HEK293 (cell line): ENCODE data around the gene IGSF10.

ENCODE experiments used
- CTCF ChIA-PET: fragments of 350-600 bp; formaldehyde crosslinking; extraction: SDS; loops from one replicate; lab custom pipeline; 2021; ENCODE audit warnings: antibody characterized with exemption; lab: Yijun Ruan, JAX
- POLR2A ChIA-PET: fragments of 300-600 bp; formaldehyde crosslinking; extraction: SDS; loops from one replicate; lab custom pipeline; 2020; ENCODE audit warnings: antibody characterized with exemption, inconsistent platforms; lab: Yijun Ruan, JAX
- H3K27ac ChIP-seq: fragments of 200-500 bp; sonication (Bioruptor generic); 2 replicates; pipeline ENCODE4 v1.5.1; 2014; ENCODE audit warnings: low read depth, low read length, control low read depth, inconsistent platforms; ENCODE audit errors: extremely low read depth
- H3K36me3 ChIP-seq, 2 experiments: fragments of 200-500 bp in 1 of 2; sonication (Bioruptor generic) in 1 of 2; 1 replicate in 1 of 2; 2 replicates in 1 of 2; pipeline ENCODE4 v1.5.1; 2014 to 2017; ENCODE audit warnings: inconsistent platforms in 2 of 2, low read length in 2 of 2; ENCODE audit not compliant: control insufficient read depth in 2 of 2, insufficient read depth in 1 of 2
- H3K4me1 ChIP-seq: fragments of 200-500 bp; sonication (Bioruptor generic); 2 replicates; pipeline ENCODE4 v1.5.1; 2014; ENCODE audit warnings: mild to moderate bottlenecking, low read length, inconsistent platforms; ENCODE audit not compliant: control insufficient read depth, insufficient read depth
- H3K4me3 ChIP-seq: 2 replicates; pipeline ENCODE4 v1.5.1; 2011; ENCODE audit warnings: low read depth, mild to moderate bottlenecking, control low read depth, low read length, moderate library complexity
- H3K9me3 ChIP-seq: fragments of 200-500 bp; sonication (Bioruptor generic); 2 replicates; pipeline ENCODE4 v1.5.1; 2014; ENCODE audit warnings: low read depth, low read length, inconsistent platforms; ENCODE audit not compliant: control insufficient read depth, insufficient read depth
- BCL11B ChIP-seq: fragments of 450-650 bp; formaldehyde crosslinking; IDR thresholded peaks from 2 replicates; pipeline ENCODE4 v1.5.1; 2016; ENCODE audit warnings: low read depth, missing biosample characterization, missing genetic modification characterization
- GLI4 ChIP-seq: fragments of 450-650 bp; formaldehyde crosslinking; IDR thresholded peaks from 2 replicates; pipeline ENCODE4 v1.5.1; 2016; ENCODE audit warnings: missing biosample characterization, missing genetic modification characterization
- KLF10 ChIP-seq: fragments of 450-650 bp; IDR thresholded peaks from 2 replicates; pipeline ENCODE4 v1.5.1; 2018; ENCODE audit warnings: missing biosample characterization, mild to moderate bottlenecking, missing genetic modification characterization
- OSR2 ChIP-seq: fragments of 450-650 bp; formaldehyde crosslinking; IDR thresholded peaks from 2 replicates; pipeline ENCODE4 v1.5.1; 2016; ENCODE audit warnings: missing biosample characterization, missing genetic modification characterization
- PRDM1 ChIP-seq: fragments of 450-650 bp; formaldehyde crosslinking; IDR thresholded peaks from 2 replicates; pipeline ENCODE4; 2016; ENCODE audit warnings: missing biosample characterization, missing genetic modification characterization
- TCF7L2 ChIP-seq: IDR thresholded peaks from 2 replicates; pipeline ENCODE4 v1.6.1; 2011; ENCODE audit warnings: low read depth, mild to moderate bottlenecking, inconsistent platforms, low read length, moderate library complexity, borderline replicate concordance
- TSHZ1 ChIP-seq: fragments of 450-650 bp; formaldehyde crosslinking; IDR thresholded peaks from 2 replicates; pipeline ENCODE4 v1.5.1; 2016; ENCODE audit warnings: missing biosample characterization, missing genetic modification characterization, borderline replicate concordance
- ZBTB7A ChIP-seq: fragments of 450-650 bp; formaldehyde crosslinking; IDR thresholded peaks from 2 replicates; pipeline ENCODE4 v1.5.1; 2016; ENCODE audit warnings: low read depth, missing biosample characterization, missing genetic modification characterization
- ZFP37 ChIP-seq: fragments of 450-650 bp; formaldehyde crosslinking; IDR thresholded peaks from 2 replicates; pipeline ENCODE4 v1.5.1; 2016; ENCODE audit warnings: missing biosample characterization, missing genetic modification characterization
- ZNF175 ChIP-seq: fragments of 450-650 bp; formaldehyde crosslinking; IDR thresholded peaks from 2 replicates; pipeline ENCODE4 v1.5.1; 2016; ENCODE audit warnings: missing biosample characterization, missing genetic modification characterization
- ZNF221 ChIP-seq: fragments of 450-650 bp; formaldehyde crosslinking; IDR thresholded peaks from 2 replicates; pipeline ENCODE4 v1.5.1; 2017; ENCODE audit warnings: missing biosample characterization, missing genetic modification characterization, borderline replicate concordance
- ZNF416 ChIP-seq: fragments of 450-650 bp; formaldehyde crosslinking; IDR thresholded peaks from 2 replicates; pipeline ENCODE4 v1.5.1; 2016; ENCODE audit warnings: missing biosample characterization, missing genetic modification characterization
- ZNF426 ChIP-seq: fragments of 450-650 bp; formaldehyde crosslinking; IDR thresholded peaks from 2 replicates; pipeline ENCODE4 v1.5.1; 2017; ENCODE audit warnings: missing biosample characterization, missing genetic modification characterization, mild to moderate bottlenecking, inconsistent platforms, moderate library complexity
- ZNF48 ChIP-seq: fragments of 450-650 bp; formaldehyde crosslinking; IDR thresholded peaks from 2 replicates; pipeline ENCODE4 v1.5.1; 2016; ENCODE audit warnings: missing biosample characterization, missing genetic modification characterization
- ZNF561 ChIP-seq: fragments of 450-650 bp; IDR thresholded peaks from 2 replicates; pipeline ENCODE4 v1.5.1; 2018; ENCODE audit warnings: missing biosample characterization, missing genetic modification characterization, borderline replicate concordance
- ZNF701 ChIP-seq: fragments of 450-650 bp; formaldehyde crosslinking; IDR thresholded peaks from 2 replicates; pipeline ENCODE4 v1.5.1; 2016; ENCODE audit warnings: missing biosample characterization, missing genetic modification characterization
- ZNF76 ChIP-seq: fragments of 450-650 bp; formaldehyde crosslinking; IDR thresholded peaks from 2 replicates; pipeline ENCODE4; 2016; ENCODE audit warnings: low read depth, missing biosample characterization, missing genetic modification characterization, borderline replicate concordance
- TF ChIP-seq, protein P1 (sequence below): fragments of 450-650 bp; formaldehyde crosslinking; optimal IDR thresholded peaks from 2 replicates; pipeline ENCODE3; 2016; ENCODE audit warnings: missing biosample characterization, mild to moderate bottlenecking, missing genetic modification characterization
- TF ChIP-seq, protein P2 (sequence below): fragments of 450-650 bp; formaldehyde crosslinking; IDR thresholded peaks from 2 replicates; pipeline ENCODE4 v1.5.1; 2017; ENCODE audit warnings: missing biosample characterization, missing genetic modification characterization
- TF ChIP-seq, protein P3 (sequence below): fragments of 450-650 bp; formaldehyde crosslinking; IDR thresholded peaks from 2 replicates; pipeline ENCODE4 v1.5.1; 2016; ENCODE audit warnings: missing biosample characterization, missing genetic modification characterization

IGSF10 gene

DNA sequence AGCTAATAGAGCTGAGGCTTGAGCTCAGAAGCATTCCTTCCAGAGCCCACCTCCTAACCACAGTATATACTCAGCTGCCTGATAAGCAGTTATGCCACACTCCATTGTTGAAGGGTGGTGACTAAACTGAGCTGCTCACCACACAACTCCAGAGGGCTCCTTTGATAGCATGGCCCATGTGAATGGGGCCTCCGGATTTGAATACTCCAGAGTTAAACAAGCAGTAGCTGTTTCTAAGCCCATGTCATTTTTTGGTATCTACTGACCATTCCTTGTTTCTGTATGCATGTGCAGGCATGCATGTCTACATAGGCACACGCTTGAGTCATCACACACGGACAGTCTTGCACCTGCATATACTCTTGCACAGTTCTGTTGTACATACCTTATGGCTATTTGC is 28.9 kb downstream of the IGSF10 start:
- Histone ChIP-seq H3K4me3 (no peak overlapping the region), H3K4me1 (no peaks in the 10 kb centered on the region), H3K27ac (no peak overlapping the region), H3K9me3 (no peaks in the 10 kb centered on the region), H3K36me3 (peaks cover 0 to 6% of the 10 kb centered on the region in 2 experiments; a peak in 1 of 3 replicates)
- CTCF ChIA-PET = interaction anchor here (1.4 kb wide), 1 partner anchor 407 kb away, joined by 3 read pairs; no protein-coding TSS in a partner anchor
- TF ChIP-seq ZNF221 (no peak), ZNF701 (tag by site-specific recombination) (no peak), BCL11B (tag by site-specific recombination) (no peak), ZNF416 (tag by site-specific recombination) (no peak), TCF7L2 (no peak), ZNF76 (no peak), GLI4 (tag by site-specific recombination) (no peak), ZBTB7A (tag by site-specific recombination) (no peak), OSR2 (no peak)
- TF ChIP-seq, protein P1, sequence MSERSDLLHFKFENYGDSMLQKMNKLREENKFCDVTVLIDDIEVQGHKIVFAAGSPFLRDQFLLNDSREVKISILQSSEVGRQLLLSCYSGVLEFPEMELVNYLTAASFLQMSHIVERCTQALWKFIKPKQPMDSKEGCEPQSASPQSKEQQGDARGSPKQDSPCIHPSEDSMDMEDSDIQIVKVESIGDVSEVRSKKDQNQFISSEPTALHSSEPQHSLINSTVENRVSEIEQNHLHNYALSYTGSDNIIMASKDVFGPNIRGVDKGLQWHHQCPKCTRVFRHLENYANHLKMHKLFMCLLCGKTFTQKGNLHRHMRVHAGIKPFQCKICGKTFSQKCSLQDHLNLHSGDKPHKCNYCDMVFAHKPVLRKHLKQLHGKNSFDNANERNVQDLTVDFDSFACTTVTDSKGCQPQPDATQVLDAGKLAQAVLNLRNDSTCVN = no peak
- POLR2A ChIA-PET = no interaction called here

DNA sequence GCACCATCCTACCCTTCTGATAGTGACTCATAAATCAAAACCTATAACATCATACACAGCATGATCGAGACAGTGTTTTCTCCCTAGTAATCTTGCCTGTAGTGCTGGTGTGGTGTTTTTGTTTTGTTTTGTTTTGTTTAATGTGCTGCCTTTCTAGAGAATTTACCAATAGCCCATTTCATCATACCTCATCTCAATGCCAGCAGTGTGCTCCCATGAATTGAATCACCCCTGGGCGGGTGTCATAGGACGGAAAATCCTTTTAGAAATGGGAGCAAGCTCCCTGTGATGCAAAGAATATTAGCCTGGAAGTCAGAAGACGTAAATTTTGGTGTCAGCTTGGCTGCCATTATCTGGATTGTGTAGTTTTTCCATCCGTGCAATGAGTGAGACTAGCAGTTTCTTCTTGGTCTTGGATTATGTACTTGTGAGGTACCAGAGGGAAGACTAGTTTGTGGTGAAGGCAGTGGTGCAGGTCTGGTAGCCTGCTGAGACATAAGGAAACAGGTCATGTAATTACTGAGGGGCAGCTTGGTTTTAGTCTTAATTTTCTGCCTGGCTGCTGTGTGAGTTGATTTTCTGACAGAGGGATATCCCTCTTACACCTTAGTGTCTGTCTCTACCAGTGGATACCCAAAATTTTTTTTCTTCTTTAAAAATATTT is 29.9 kb downstream of the IGSF10 start:
- TF ChIP-seq ZNF48 (tag by site-specific recombination) (no peak), ZNF426 (tag by site-specific recombination) (no peak), ZFP37 (tag by site-specific recombination) (no peak)
- no peak overlapping the region for H3K4me3 ChIP-seq
- H3K9me3 ChIP-seq = no peaks in the 10 kb centered on the region
- CTCF ChIA-PET = interaction anchor here (0.9 to 1.4 kb wide), 2 partner anchors 263 to 408 kb away, joined by 3 to 4 read pairs; no protein-coding TSS in a partner anchor
- H3K4me1 ChIP-seq = no peaks in the 10 kb centered on the region
- no peak overlapping the region for H3K27ac ChIP-seq
- POLR2A ChIA-PET = no interaction called here
- H3K36me3 ChIP-seq = peaks cover 0 to 6% of the 10 kb centered on the region in 2 experiments; a peak in 1 of 3 replicates

- TF ChIP-seq ZNF561 (tag by site-specific recombination) = no peak
- POLR2A ChIA-PET = no interaction called here
- no peak overlapping the region for H3K27ac ChIP-seq
Measured at GRCh38 chr3:151428386-151428785, 32.5 kb downstream of the IGSF10 start.

DNA sequence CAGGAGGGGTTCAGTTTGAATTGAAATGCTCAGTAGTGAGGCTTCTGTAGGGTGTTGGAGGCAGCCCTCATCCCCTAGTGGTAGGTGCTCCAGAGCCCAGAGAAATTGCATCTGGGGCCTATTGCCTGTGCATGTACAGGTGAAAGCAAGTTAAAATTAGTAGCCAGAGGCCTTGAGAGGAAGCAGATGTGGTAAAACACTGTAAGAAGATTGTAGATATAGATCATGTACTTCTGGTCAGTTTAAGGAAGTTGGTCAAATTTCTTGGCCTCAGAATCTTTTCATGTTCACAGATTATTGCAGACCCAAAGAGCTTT is 34.6 kb downstream of the IGSF10 start:
- H3K36me3 ChIP-seq = peaks cover 0 to 6% of the 10 kb centered on the region in 2 experiments; a peak in 1 of 3 replicates
- no peaks in the 10 kb centered on the region for H3K4me1 ChIP-seq
- POLR2A ChIA-PET = no interaction called here
- no peak overlapping the region for H3K27ac ChIP-seq
- H3K9me3 ChIP-seq = no peaks in the 10 kb centered on the region
- CTCF ChIA-PET = interaction anchor here (1.0 to 2.5 kb wide), 4 partner anchors 9 to 492 kb away, joined by 3 to 10 read pairs (median 4); no protein-coding TSS in a partner anchor
- no peak overlapping the region for H3K4me3 ChIP-seq
- TF ChIP-seq, protein P2, sequence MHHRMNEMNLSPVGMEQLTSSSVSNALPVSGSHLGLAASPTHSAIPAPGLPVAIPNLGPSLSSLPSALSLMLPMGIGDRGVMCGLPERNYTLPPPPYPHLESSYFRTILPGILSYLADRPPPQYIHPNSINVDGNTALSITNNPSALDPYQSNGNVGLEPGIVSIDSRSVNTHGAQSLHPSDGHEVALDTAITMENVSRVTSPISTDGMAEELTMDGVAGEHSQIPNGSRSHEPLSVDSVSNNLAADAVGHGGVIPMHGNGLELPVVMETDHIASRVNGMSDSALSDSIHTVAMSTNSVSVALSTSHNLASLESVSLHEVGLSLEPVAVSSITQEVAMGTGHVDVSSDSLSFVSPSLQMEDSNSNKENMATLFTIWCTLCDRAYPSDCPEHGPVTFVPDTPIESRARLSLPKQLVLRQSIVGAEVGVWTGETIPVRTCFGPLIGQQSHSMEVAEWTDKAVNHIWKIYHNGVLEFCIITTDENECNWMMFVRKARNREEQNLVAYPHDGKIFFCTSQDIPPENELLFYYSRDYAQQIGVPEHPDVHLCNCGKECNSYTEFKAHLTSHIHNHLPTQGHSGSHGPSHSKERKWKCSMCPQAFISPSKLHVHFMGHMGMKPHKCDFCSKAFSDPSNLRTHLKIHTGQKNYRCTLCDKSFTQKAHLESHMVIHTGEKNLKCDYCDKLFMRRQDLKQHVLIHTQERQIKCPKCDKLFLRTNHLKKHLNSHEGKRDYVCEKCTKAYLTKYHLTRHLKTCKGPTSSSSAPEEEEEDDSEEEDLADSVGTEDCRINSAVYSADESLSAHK (tag by site-specific recombination) = no peak
- TF ChIP-seq KLF10 (tag by site-specific recombination) (no peak), PRDM1 (no peak), ZNF175 (tag by site-specific recombination) (no peak), TSHZ1 (tag by site-specific recombination) (no peak)
- TF ChIP-seq, protein P3, sequence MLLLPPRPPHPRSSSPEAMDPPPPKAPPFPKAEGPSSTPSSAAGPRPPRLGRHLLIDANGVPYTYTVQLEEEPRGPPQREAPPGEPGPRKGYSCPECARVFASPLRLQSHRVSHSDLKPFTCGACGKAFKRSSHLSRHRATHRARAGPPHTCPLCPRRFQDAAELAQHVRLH (tag by site-specific recombination) = no peak

More at GRCh38 chr3:151428386-151428785, 32.5 kb downstream of the IGSF10 start:
- no peak overlapping the region for H3K4me3 ChIP-seq
- H3K4me1 ChIP-seq = no peaks in the 10 kb centered on the region
- H3K9me3 ChIP-seq = no peaks in the 10 kb centered on the region
- CTCF ChIA-PET = interaction anchor here (0.6 kb wide), 1 partner anchor 376 kb away, joined by 6 read pairs; no protein-coding TSS in a partner anchor
- peaks cover 0 to 6% of the 10 kb centered on the region in 2 experiments; a peak in 1 of 3 replicates for H3K36me3 ChIP-seq
